Measurements from ENCODE around the gene CASTOR1.

DNA sequence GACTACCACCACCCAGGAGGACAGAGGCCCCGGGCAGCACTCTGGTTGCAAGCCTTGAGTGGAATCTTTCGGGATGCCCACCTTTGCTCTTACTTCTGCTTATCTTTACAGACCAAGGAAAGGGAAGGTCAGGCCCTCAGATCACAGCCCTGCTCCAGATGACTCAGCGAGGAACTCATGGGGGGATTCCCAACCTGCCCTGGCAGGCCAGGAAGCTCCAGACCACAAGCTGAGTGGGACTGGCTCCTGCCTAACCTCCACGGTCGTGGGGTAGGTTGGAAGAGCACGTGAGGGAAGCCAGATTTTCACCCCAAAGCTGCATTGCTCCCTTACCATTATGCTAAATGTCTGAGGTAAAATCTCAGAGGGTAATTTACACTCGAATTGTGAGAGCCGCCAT is 25.6 kb upstream of the CASTOR1 start:
- no peak for TF ChIP-seq YY1 (tag by site-specific recombination; IDR thresholded peaks at IDR 0.05)
- TF ChIP-seq, protein P1, sequence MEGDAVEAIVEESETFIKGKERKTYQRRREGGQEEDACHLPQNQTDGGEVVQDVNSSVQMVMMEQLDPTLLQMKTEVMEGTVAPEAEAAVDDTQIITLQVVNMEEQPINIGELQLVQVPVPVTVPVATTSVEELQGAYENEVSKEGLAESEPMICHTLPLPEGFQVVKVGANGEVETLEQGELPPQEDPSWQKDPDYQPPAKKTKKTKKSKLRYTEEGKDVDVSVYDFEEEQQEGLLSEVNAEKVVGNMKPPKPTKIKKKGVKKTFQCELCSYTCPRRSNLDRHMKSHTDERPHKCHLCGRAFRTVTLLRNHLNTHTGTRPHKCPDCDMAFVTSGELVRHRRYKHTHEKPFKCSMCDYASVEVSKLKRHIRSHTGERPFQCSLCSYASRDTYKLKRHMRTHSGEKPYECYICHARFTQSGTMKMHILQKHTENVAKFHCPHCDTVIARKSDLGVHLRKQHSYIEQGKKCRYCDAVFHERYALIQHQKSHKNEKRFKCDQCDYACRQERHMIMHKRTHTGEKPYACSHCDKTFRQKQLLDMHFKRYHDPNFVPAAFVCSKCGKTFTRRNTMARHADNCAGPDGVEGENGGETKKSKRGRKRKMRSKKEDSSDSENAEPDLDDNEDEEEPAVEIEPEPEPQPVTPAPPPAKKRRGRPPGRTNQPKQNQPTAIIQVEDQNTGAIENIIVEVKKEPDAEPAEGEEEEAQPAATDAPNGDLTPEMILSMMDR (tag by site-specific recombination; IDR thresholded peaks at IDR 0.05) = no peak
- no peak for TF ChIP-seq ZBTB21 (tag by site-specific recombination; IDR thresholded peaks at IDR 0.05)
- no peak for TF ChIP-seq ZNF2 (tag by site-specific recombination; IDR thresholded peaks at IDR 0.05)
- no peak for TF ChIP-seq ZNF701 (tag by site-specific recombination; IDR thresholded peaks at IDR 0.05)
- no peak for TF ChIP-seq ZNF175 (tag by site-specific recombination; IDR thresholded peaks at IDR 0.05)
- TF ChIP-seq, protein P2, sequence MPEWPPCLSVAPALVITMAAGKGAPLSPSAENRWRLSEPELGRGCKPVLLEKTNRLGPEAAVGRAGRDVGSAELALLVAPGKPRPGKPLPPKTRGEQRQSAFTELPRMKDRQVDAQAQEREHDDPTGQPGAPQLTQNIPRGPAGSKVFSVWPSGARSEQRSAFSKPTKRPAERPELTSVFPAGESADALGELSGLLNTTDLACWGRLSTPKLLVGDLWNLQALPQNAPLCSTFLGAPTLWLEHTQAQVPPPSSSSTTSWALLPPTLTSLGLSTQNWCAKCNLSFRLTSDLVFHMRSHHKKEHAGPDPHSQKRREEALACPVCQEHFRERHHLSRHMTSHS (tag by site-specific recombination; IDR thresholded peaks at IDR 0.05) = no peak
- TF ChIP-seq ZNF37A (tag by site-specific recombination; IDR thresholded peaks at IDR 0.05) = no peak
- TF ChIP-seq FEZF1 (tag by site-specific recombination; IDR thresholded peaks at IDR 0.05) = no peak
- TF ChIP-seq, protein P3, sequence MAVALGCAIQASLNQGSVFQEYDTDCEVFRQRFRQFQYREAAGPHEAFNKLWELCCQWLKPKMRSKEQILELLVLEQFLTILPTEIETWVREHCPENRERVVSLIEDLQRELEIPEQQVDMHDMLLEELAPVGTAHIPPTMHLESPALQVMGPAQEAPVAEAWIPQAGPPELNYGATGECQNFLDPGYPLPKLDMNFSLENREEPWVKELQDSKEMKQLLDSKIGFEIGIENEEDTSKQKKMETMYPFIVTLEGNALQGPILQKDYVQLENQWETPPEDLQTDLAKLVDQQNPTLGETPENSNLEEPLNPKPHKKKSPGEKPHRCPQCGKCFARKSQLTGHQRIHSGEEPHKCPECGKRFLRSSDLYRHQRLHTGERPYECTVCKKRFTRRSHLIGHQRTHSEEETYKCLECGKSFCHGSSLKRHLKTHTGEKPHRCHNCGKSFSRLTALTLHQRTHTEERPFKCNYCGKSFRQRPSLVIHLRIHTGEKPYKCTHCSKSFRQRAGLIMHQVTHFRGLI (tag by site-specific recombination; IDR thresholded peaks at IDR 0.05) = no peak
- TF ChIP-seq ZNF416 (tag by site-specific recombination; IDR thresholded peaks at IDR 0.05) = no peak
